HCT116 (cell line): ENCODE results near the gene SGF29. TPM values are rescaled to one million over a fixed set of nuclear protein-coding genes. Genes with fewer than 3 reads are reported as not detected.
"Not testable (repeated sequence)": the region's sequence is repeated elsewhere in the genome, so short reads cannot be mapped to it uniquely, and the experiment has no call there.

ENCODE experiments used
- ATAC-seq: fragments of 200-7000 bp; cut with Tn5 transposase; 2 replicates; pipeline ENCODE4 v1.9.1; 2020; ENCODE audit warnings: mild to moderate bottlenecking, moderate library complexity
- BruUV-seq: library from RNA; stranded (reverse); fragments of 400-500 nt; replicated peaks from 2 replicates; lab custom pipeline; 2021; lab: Mats Ljungman, UMichigan
- CTCF ChIA-PET: fragments of 300-600 bp; sonication (Branson Sonifier 250); formaldehyde crosslinking; loops from one replicate; lab custom pipeline; 2021; ENCODE audit warnings: antibody characterized with exemption; lab: Charles Lee
- POLR2A ChIA-PET: fragments of 300-600, 350-600 bp; sonication (Branson Sonifier 250); formaldehyde crosslinking; loops from one replicate; lab custom pipeline; 2021; ENCODE audit warnings: antibody characterized with exemption; lab: Charles Lee
- RAD21 ChIA-PET, 2 experiments: fragments of 300-600 bp; sonication (Branson Sonifier 250); formaldehyde crosslinking; loops; one replicate each; lab custom pipeline; 2023; ENCODE audit warnings: low total read pairs in 2 of 2; ENCODE audit not compliant: uncharacterized antibody in 2 of 2, unreplicated experiment in 2 of 2, low non-redundant PET in 1 of 2; lab: Charles Lee
- DNase-seq: peaks from one replicate; pipeline ENCODE4 v3.0.0-alpha.2; 2010; ENCODE audit warnings: low read depth, low spot score
- H2AFZ ChIP-seq: fragments of 200-600 bp; shearing (Covaris generic), sonication (generic); 2 replicates; pipeline ENCODE4 v1.6.1; 2017; ENCODE audit warnings: low read depth, mixed run types, mixed read lengths, antibody characterized with exemption, low read length; ENCODE audit not compliant: poor library complexity, severe bottlenecking
- H3K27ac ChIP-seq: 2 replicates; pipeline ENCODE4 v1.5.1; 2012; ENCODE audit warnings: low read depth, low read length
- H3K27me3 ChIP-seq: fragments of 200-600 bp; sonication (generic); 2 replicates; pipeline ENCODE4 v1.6.1; 2016; ENCODE audit warnings: mixed run types, low read length, mixed read lengths; ENCODE audit not compliant: insufficient read depth
- H3K36me3 ChIP-seq, 2 experiments: fragments of 200-500 bp in 1 of 2; fragments of 200-600 bp in 1 of 2; sonication (Bioruptor generic) in 1 of 2; sonication (generic) in 1 of 2; 2 replicates each; pipeline versions ENCODE4 v1.5.1 to v1.6.1; 2014 to 2016; ENCODE audit warnings: low read length in 2 of 2, inconsistent platforms in 1 of 2, mixed read lengths in 1 of 2, mixed run types in 1 of 2; ENCODE audit not compliant: insufficient read depth in 2 of 2, control insufficient read depth in 1 of 2
- H3K4me1 ChIP-seq, 2 experiments: fragments of 200-600 bp in 1 of 2; sonication (generic) in 1 of 2; 2 replicates each; pipeline versions ENCODE4 v1.5.1 to v1.6.1; 2012 to 2017; ENCODE audit warnings: low read length in 2 of 2, inconsistent platforms in 1 of 2, mild to moderate bottlenecking in 1 of 2, mixed read lengths in 1 of 2, mixed run types in 1 of 2, moderate library complexity in 1 of 2; ENCODE audit not compliant: insufficient read depth in 2 of 2, control insufficient read depth in 1 of 2
- H3K4me2 ChIP-seq: fragments of 200-600 bp; sonication (generic); 2 replicates; pipeline ENCODE4 v1.6.1; 2017; ENCODE audit warnings: mixed run types, low read length, mixed read lengths
- H3K4me3 ChIP-seq, 2 experiments: fragments of 200-600 bp in 1 of 2; sonication (generic) in 1 of 2; replicated peaks in 1 of 2; 2 replicates each; pipeline ENCODE4 v1.5.1; 2011 to 2016; ENCODE audit warnings: low read length in 2 of 2, control low read depth in 1 of 2, low read depth in 1 of 2, mild to moderate bottlenecking in 1 of 2, mixed read lengths in 1 of 2, mixed run types in 1 of 2
- H3K79me2 ChIP-seq: fragments of 200-600 bp; sonication (generic); 2 replicates; pipeline ENCODE4 v1.6.1; 2017; ENCODE audit warnings: mild to moderate bottlenecking, mixed run types, low read length, moderate library complexity, mixed read lengths; ENCODE audit not compliant: insufficient read depth
- H3K9ac ChIP-seq: fragments of 200-600 bp; sonication (generic); 2 replicates; pipeline ENCODE4 v1.6.1; 2016; ENCODE audit warnings: low read length, mixed read lengths
- H3K9me2 ChIP-seq: fragments of 200-600 bp; sonication (generic), shearing (Covaris generic); 2 replicates; pipeline ENCODE4 v1.6.1; 2017; ENCODE audit warnings: mixed run types, mild to moderate bottlenecking, moderate library complexity; ENCODE audit not compliant: insufficient read depth
- H3K9me3 ChIP-seq, 2 experiments: fragments of 200-500 bp in 1 of 2; fragments of 200-600 bp in 1 of 2; sonication (Bioruptor generic) in 1 of 2; sonication (generic) in 1 of 2; 2 replicates each; pipeline ENCODE4 v1.6.1; 2014 to 2017; ENCODE audit warnings: low read length in 2 of 2, mixed read lengths in 2 of 2, inconsistent platforms in 1 of 2, low read depth in 1 of 2, mild to moderate bottlenecking in 1 of 2, mixed run types in 1 of 2, moderate library complexity in 1 of 2; ENCODE audit not compliant: control insufficient read depth in 1 of 2, insufficient read depth in 1 of 2
- H4K20me1 ChIP-seq: fragments of 200-600 bp; sonication (generic), shearing (Covaris generic); 2 replicates; pipeline ENCODE4 v1.6.1; 2017; ENCODE audit warnings: mixed run types, mild to moderate bottlenecking, moderate library complexity; ENCODE audit not compliant: insufficient read depth
- CBX3 ChIP-seq: IDR thresholded peaks from 2 replicates; pipeline ENCODE4 v1.6.1; 2012; ENCODE audit warnings: low read depth
- EGR1 ChIP-seq: IDR thresholded peaks from 2 replicates; pipeline ENCODE4 v1.6.1; 2012; ENCODE audit warnings: low read depth
- POLR2A ChIP-seq: IDR thresholded peaks from 2 replicates; pipeline ENCODE4 v1.7.0; 2011; ENCODE audit warnings: borderline replicate concordance; ENCODE audit not compliant: insufficient read depth, insufficient read length; ENCODE audit errors: extremely low read depth
- intact Hi-C: fragments of 100-400 bp; cut with micrococcal nuclease; formaldehyde crosslinking; loops from 2 replicates; pipeline ENCODE4 v1.10.0; 2022
- total RNA-seq: library from RNA; stranded (reverse); gene quantifications from one replicate; pipeline ENCODE4 v1.2.1, GENCODE V29; 2021; ENCODE audit not compliant: unreplicated experiment

SGF29 gene
- total RNA-seq, 1 experiment from 2014 or later, result 19.7 TPM

DNA sequence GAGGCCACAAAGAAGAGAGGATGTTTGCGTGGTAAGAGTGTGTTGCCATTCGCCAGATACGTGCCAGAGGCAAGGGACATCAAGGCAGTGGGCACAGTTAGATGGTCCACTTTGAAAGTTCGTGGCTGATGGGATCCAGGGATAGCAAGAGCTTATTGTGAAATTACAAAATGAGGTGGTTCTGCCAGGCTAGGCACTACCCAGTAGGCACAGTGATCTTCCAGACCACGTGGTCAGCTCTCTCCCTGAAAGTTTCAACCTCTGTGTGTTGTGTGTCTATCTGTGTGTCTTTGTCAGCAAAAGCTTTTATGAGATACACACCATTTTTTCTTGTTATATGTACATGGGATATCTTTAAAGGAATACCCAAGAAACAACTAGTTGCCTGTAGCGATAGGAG is 9.5 kb downstream of the SGF29 start:
- ChIA-PET POLR2A (no interaction called here), CTCF (no interaction called here), RAD21 (no interaction called here)
- Histone ChIP-seq H3K27me3 (no peaks in the 10 kb centered on the region), H2AFZ (no peak overlapping the region), H3K9me2 (no peaks in the 10 kb centered on the region), H3K4me3 (no peak overlapping the region), H3K4me2 (no peak overlapping the region), H3K9me3 (peaks cover 7 to 8% of the 10 kb centered on the region in 2 experiments; a peak in 2 of 4 replicates), H3K36me3 (no peaks in the 10 kb centered on the region), H4K20me1 (no peaks in the 10 kb centered on the region), H3K4me1 (no peaks in the 10 kb centered on the region), H3K27ac (no peak overlapping the region), H3K9ac (no peak overlapping the region), H3K79me2 (no peaks in the 10 kb centered on the region)
- ATAC-seq, result no peak
- intact Hi-C loops, result no loop called here
- no TSS peak for BruUV-seq
- no peak for TF ChIP-seq CBX3
- no peak for TF ChIP-seq EGR1
- TF ChIP-seq POLR2A, result no peak
- no peak for DNase-seq

DNA sequence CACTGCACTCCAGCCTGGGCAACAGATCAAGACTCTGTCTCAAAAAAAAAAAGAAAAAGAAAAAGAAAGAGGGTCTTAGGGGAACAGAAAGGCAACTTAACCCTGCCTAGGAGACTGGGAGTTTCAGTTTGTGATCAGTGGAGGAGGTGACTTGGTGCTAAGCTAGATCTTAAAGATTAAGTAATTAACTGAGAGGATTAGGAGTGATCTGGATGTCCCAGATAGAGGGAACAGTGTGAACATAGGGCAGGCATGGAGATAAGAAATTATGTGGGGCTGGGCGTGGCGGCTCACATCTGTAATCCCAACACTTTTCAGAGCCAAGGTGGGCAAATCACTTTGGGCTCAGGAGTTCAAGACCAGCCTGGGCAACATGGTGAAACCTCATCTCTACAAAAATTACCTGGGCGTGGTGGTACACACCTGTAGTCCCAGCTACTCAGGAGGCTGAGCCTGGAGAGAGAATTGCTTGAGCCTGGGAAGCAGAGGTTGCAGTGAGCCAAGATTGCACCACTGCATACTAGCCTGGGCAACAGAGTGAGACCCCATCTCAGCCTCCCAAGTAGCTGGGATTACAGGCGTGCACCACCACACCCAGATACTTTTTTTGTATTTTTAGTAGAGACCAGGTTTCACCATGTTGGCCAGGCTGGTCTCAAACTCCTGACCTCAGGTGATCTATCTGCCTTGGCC is 12.7 kb downstream of the SGF29 start:
- H3K9me2 ChIP-seq, H3K9ac ChIP-seq, H3K27ac ChIP-seq, intact Hi-C loops, H3K4me3 ChIP-seq, H3K4me2 ChIP-seq, H2AFZ ChIP-seq, H3K79me2 ChIP-seq, H4K20me1 ChIP-seq, BruUV-seq, H3K9me3 ChIP-seq, H3K27me3 ChIP-seq, H3K4me1 ChIP-seq, POLR2A ChIA-PET, CTCF ChIA-PET, RAD21 ChIA-PET, DNase-seq, H3K36me3 ChIP-seq, ATAC-seq: not testable (repeated sequence)
